HEK293 (cell line): ENCODE results near the gene PDE4B.
A peak's percentile ranks its signal among the peaks of the same experiment; 100 is the strongest.

Source experiments
- CTCF ChIA-PET: fragments of 350-600 bp; formaldehyde crosslinking; extraction: SDS; loops from one replicate; lab custom pipeline; 2021; ENCODE audit warnings: antibody characterized with exemption; lab: Yijun Ruan, JAX
- POLR2A ChIA-PET: fragments of 300-600 bp; formaldehyde crosslinking; extraction: SDS; loops from one replicate; lab custom pipeline; 2020; ENCODE audit warnings: antibody characterized with exemption, inconsistent platforms; lab: Yijun Ruan, JAX
- H3K27ac ChIP-seq: fragments of 200-500 bp; sonication (Bioruptor generic); 2 replicates; pipeline ENCODE4 v1.5.1; 2014; ENCODE audit warnings: low read depth, low read length, control low read depth, inconsistent platforms; ENCODE audit errors: extremely low read depth
- H3K36me3 ChIP-seq, 2 experiments: fragments of 200-500 bp in 1 of 2; sonication (Bioruptor generic) in 1 of 2; 1 replicate in 1 of 2; 2 replicates in 1 of 2; pipeline ENCODE4 v1.5.1; 2014 to 2017; ENCODE audit warnings: inconsistent platforms in 2 of 2, low read length in 2 of 2; ENCODE audit not compliant: control insufficient read depth in 2 of 2, insufficient read depth in 1 of 2
- H3K4me1 ChIP-seq: fragments of 200-500 bp; sonication (Bioruptor generic); 2 replicates; pipeline ENCODE4 v1.5.1; 2014; ENCODE audit warnings: mild to moderate bottlenecking, low read length, inconsistent platforms; ENCODE audit not compliant: control insufficient read depth, insufficient read depth
- H3K4me3 ChIP-seq: 2 replicates; pipeline ENCODE4 v1.5.1; 2011; ENCODE audit warnings: low read depth, mild to moderate bottlenecking, control low read depth, low read length, moderate library complexity
- H3K9me3 ChIP-seq: fragments of 200-500 bp; sonication (Bioruptor generic); 2 replicates; pipeline ENCODE4 v1.5.1; 2014; ENCODE audit warnings: low read depth, low read length, inconsistent platforms; ENCODE audit not compliant: control insufficient read depth, insufficient read depth
- BCL11A ChIP-seq: fragments of 450-650 bp; formaldehyde crosslinking; IDR thresholded peaks from 2 replicates; pipeline ENCODE4 v1.5.1; 2016; ENCODE audit warnings: low read depth, missing biosample characterization, missing genetic modification characterization
- CTCF ChIP-seq: fragments of 450-650 bp; formaldehyde crosslinking; IDR thresholded peaks from 2 replicates; pipeline ENCODE4 v1.5.1; 2016; ENCODE audit warnings: missing biosample characterization, missing genetic modification characterization
- IKZF3 ChIP-seq: fragments of 450-650 bp; IDR thresholded peaks from 2 replicates; pipeline ENCODE4 v1.5.0; 2018; ENCODE audit warnings: missing biosample characterization, mild to moderate bottlenecking, missing genetic modification characterization, moderate library complexity
- PRDM6 ChIP-seq: fragments of 450-650 bp; formaldehyde crosslinking; IDR thresholded peaks from 2 replicates; pipeline ENCODE4 v1.5.1; 2017; ENCODE audit warnings: missing biosample characterization, missing genetic modification characterization
- SETDB1 ChIP-seq: IDR thresholded peaks from one replicate; pipeline ENCODE4 v1.6.1; 2017; ENCODE audit warnings: mild to moderate bottlenecking, low read length, moderate library complexity, mixed read lengths; ENCODE audit not compliant: insufficient read length
- SP3 ChIP-seq: fragments of 450-650 bp; formaldehyde crosslinking; IDR thresholded peaks from 2 replicates; pipeline ENCODE4 v1.5.1; 2016; ENCODE audit warnings: missing biosample characterization, missing genetic modification characterization
- TRIM28 ChIP-seq: IDR thresholded peaks from 2 replicates; pipeline ENCODE4 v1.6.1; 2011; ENCODE audit warnings: low read length, control low read depth, borderline replicate concordance
- ZFHX2 ChIP-seq: fragments of 450-650 bp; formaldehyde crosslinking; conservative IDR thresholded peaks from 2 replicates; pipeline ENCODE4 v1.5.1; 2016; ENCODE audit warnings: missing biosample characterization, missing genetic modification characterization
- ZNF10 ChIP-seq: fragments of 450-650 bp; formaldehyde crosslinking; IDR thresholded peaks from 2 replicates; pipeline ENCODE4 v1.5.1; 2017; ENCODE audit warnings: missing biosample characterization, missing genetic modification characterization
- ZNF133 ChIP-seq: fragments of 450-650 bp; formaldehyde crosslinking; IDR thresholded peaks from 2 replicates; pipeline ENCODE4 v1.5.1; 2016; ENCODE audit warnings: missing biosample characterization, missing genetic modification characterization
- ZNF169 ChIP-seq: fragments of 450-650 bp; formaldehyde crosslinking; IDR thresholded peaks from 2 replicates; pipeline ENCODE4 v1.5.1; 2016; ENCODE audit warnings: missing biosample characterization, missing genetic modification characterization
- ZNF202 ChIP-seq: fragments of 450-650 bp; formaldehyde crosslinking; IDR thresholded peaks from 2 replicates; pipeline ENCODE4 v1.5.1; 2016; ENCODE audit warnings: missing biosample characterization, missing genetic modification characterization, borderline replicate concordance
- ZNF211 ChIP-seq: fragments of 450-650 bp; formaldehyde crosslinking; IDR thresholded peaks from 2 replicates; pipeline ENCODE4 v1.5.1; 2016; ENCODE audit warnings: low read depth, missing biosample characterization, missing genetic modification characterization
- ZNF26 ChIP-seq: fragments of 450-650 bp; formaldehyde crosslinking; IDR thresholded peaks from 2 replicates; pipeline ENCODE4 v1.5.1; 2016; ENCODE audit warnings: missing biosample characterization, missing genetic modification characterization
- ZNF354C ChIP-seq: fragments of 450-650 bp; formaldehyde crosslinking; IDR thresholded peaks from 2 replicates; pipeline ENCODE4 v1.5.1; 2016; ENCODE audit warnings: missing biosample characterization, missing genetic modification characterization, low read depth, borderline replicate concordance
- ZNF366 ChIP-seq: fragments of 450-650 bp; formaldehyde crosslinking; conservative IDR thresholded peaks from 2 replicates; pipeline ENCODE4 v1.5.1; 2016; ENCODE audit warnings: missing biosample characterization, missing genetic modification characterization
- ZNF398 ChIP-seq: fragments of 450-650 bp; formaldehyde crosslinking; IDR thresholded peaks from 2 replicates; pipeline ENCODE4 v1.5.1; 2017; ENCODE audit warnings: missing biosample characterization, missing genetic modification characterization
- ZNF416 ChIP-seq: fragments of 450-650 bp; formaldehyde crosslinking; IDR thresholded peaks from 2 replicates; pipeline ENCODE4 v1.5.1; 2016; ENCODE audit warnings: missing biosample characterization, missing genetic modification characterization
- ZNF488 ChIP-seq: fragments of 450-650 bp; formaldehyde crosslinking; IDR thresholded peaks from 2 replicates; pipeline ENCODE4 v1.5.1; 2016; ENCODE audit warnings: missing biosample characterization, missing genetic modification characterization
- ZNF514 ChIP-seq: fragments of 450-650 bp; formaldehyde crosslinking; IDR thresholded peaks from 2 replicates; pipeline ENCODE4 v1.5.1; 2016; ENCODE audit warnings: missing biosample characterization, missing genetic modification characterization
- ZNF610 ChIP-seq: fragments of 450-650 bp; formaldehyde crosslinking; IDR thresholded peaks from 2 replicates; pipeline ENCODE4 v1.5.1; 2016; ENCODE audit warnings: missing biosample characterization, missing genetic modification characterization, borderline replicate concordance
- ZNF837 ChIP-seq: fragments of 450-650 bp; formaldehyde crosslinking; IDR thresholded peaks from 2 replicates; pipeline ENCODE4 v1.5.1; 2016; ENCODE audit warnings: missing biosample characterization, missing genetic modification characterization
- ZSCAN18 ChIP-seq: fragments of 450-650 bp; formaldehyde crosslinking; IDR thresholded peaks from 2 replicates; pipeline ENCODE4 v1.5.1; 2016; ENCODE audit warnings: missing biosample characterization, missing genetic modification characterization

PDE4B gene

GRCh38 chr1:66331658-66332547, 539.2 kb downstream of the PDE4B start (continued):
- TF ChIP-seq ZNF10 (tag by site-specific recombination), result no peak
- peak; percentile 54 for TF ChIP-seq IKZF3 (tag by site-specific recombination)
- peak; percentile 58 for TF ChIP-seq ZNF398 (tag by site-specific recombination)
- no peak for TF ChIP-seq ZNF354C (tag by site-specific recombination)
- no peak for TF ChIP-seq ZNF610
- no peak for TF ChIP-seq ZNF133 (tag by site-specific recombination)
- no peak for TF ChIP-seq ZFHX2 (tag by site-specific recombination)
- TF ChIP-seq SP3 (tag by site-specific recombination), result no peak

- peak overlapping the region; percentile 42 for H3K4me3 ChIP-seq
- H3K27ac ChIP-seq, result peak overlapping the region; percentile 60
- H3K9me3 ChIP-seq, result no peaks in the 10 kb centered on the region
- TF ChIP-seq ZNF133 (tag by site-specific recombination) (no peak), ZNF366 (no peak), PRDM6 (no peak), IKZF3 (tag by site-specific recombination) (no peak), ZNF211 (tag by site-specific recombination) (no peak), CTCF (tag by site-specific recombination) (no peak), BCL11A (tag by site-specific recombination) (no peak), ZNF610 (no peak), ZNF169 (tag by site-specific recombination) (no peak), ZNF416 (tag by site-specific recombination) (no peak), ZNF488 (tag by site-specific recombination) (no peak), ZNF202 (no peak), ZSCAN18 (tag by site-specific recombination) (no peak), TRIM28 (no peak), ZNF837 (no peak), SETDB1 (no peak), ZNF514 (tag by site-specific recombination) (no peak), ZNF26 (tag by site-specific recombination) (no peak)
- ChIA-PET CTCF (interaction anchor here (0.5 to 2.8 kb wide), 10 partner anchors 11 to 374 kb away, joined by 3 to 14 read pairs (median 4); no protein-coding TSS in a partner anchor), POLR2A (interaction anchor here (0.9 to 1.8 kb wide), 4 partner anchors 14 to 534 kb away, joined by 3 to 6 read pairs (median 4); no protein-coding TSS in a partner anchor)
- H3K4me1 ChIP-seq, result peaks cover 5% of the 10 kb centered on the region; the same call in 1 of the 2 replicates
- H3K36me3 ChIP-seq, result no peaks in the 10 kb centered on the region
Measured at GRCh38 chr1:66332548-66332901, 539.8 kb downstream of the PDE4B start.
